Suppressor macrophage (primary cell): ENCODE results near the gene PRTN3.
"Not testable (repeated sequence)": the region's sequence is repeated elsewhere in the genome, so short reads cannot be mapped to it uniquely, and the experiment has no call there.

Experiments
- DNase-seq, 4 experiments: peaks; one replicate each; pipeline ENCODE4 v3.0.0-alpha.2; 2020 to 2022

PRTN3 gene

DNA sequence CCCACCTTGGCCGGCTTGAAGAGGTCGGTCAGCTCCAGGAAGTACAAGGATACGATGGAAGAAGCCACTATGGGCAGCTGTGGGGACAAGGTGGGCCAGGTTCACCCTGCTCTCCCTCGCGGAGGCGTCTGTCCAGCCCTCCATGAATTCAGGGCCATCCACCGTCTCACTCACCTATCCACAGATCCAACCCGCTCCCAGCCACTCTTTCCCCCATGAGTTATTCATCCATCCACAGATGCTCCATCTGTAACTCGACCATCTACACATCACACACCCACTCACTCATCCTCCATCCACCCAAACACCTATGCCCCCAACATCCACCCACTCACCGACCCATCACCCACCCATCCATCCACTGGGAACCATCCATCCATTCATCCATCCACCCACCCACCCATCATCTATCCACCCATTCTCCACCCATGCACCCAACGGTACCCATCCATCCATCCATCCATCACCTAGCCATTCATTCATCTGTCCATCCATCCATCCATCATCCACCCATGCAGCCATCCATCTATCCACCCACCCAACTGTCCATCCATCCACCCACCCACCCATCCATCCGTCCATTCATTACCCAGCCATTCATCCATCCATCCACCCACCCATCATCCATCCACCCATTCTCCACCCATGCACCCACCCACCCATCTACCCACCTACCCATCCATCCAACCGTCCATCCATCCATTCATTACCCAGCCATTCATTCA lies 24.9 kb upstream of the PRTN3 start:
- DNase-seq: no peak

DNA sequence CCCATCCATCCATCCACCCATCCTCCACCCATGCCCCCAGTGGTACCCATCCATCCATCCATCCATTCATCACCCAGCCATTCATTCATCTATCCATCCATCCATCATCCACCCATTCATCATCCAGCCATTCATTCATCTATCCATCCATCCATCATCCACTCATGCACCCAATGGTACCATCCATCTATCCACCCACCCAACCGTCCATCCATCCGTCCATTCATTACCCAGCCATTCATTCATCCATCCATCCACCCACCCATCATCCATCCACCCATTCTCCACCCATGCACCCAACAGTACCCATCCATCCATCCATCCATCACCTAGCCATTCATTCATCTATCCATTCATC lies 24.3 kb upstream of the PRTN3 start:
- no peak for DNase-seq

DNA sequence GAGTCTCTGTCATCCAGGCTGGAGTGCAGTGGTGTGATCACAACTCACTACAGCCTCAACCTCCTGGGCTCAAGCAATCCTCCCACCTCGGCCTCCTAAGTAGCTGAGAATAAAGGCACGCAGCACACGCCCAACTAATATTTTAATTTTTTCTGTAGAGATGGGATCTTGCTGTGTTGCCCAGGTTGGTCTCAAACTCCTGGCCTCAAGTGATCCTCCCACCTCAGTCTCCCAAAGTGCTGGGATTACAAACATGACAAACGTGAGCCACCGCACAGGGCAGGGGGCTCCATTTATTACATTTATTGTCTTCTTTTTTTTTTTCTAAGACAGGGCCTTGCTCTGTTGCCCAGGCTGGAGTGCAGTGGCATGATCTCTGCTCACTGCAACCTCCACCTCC lies 20.6 kb upstream of the PRTN3 start:
- DNase-seq: not testable (repeated sequence)

DNA sequence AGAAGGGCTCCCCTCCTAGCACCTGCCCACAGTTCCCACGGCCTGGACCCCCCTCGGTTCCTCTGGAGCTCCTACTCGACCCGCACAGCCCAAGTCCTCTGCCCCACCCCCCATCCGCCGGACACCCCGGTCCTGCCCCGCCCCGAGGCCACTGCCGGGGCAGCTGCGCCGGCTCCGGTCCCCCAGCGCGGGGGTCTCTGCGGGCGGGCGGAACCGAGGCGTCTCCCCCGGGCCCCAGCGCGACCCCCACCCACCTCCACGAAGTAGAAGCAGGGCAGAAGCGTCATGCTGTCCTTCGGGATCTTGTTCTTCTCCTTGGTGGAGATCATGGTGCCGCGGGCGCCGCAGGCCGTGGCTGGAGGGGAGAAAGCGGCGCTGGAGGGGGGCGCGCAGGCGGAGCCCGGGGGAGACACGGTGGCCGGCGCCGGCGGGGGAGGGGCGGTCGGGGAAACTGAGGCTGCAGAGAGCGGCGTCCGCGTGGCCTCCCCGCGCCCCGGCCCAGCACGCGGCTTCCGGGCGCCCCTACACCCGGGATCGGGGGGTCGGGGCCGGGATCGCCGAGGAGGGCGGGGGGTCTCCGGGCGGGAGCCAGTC lies 19.5 kb upstream of the PRTN3 start:
- DNase-seq: peak in 1 of 4 experiments; percentile 48

DNA sequence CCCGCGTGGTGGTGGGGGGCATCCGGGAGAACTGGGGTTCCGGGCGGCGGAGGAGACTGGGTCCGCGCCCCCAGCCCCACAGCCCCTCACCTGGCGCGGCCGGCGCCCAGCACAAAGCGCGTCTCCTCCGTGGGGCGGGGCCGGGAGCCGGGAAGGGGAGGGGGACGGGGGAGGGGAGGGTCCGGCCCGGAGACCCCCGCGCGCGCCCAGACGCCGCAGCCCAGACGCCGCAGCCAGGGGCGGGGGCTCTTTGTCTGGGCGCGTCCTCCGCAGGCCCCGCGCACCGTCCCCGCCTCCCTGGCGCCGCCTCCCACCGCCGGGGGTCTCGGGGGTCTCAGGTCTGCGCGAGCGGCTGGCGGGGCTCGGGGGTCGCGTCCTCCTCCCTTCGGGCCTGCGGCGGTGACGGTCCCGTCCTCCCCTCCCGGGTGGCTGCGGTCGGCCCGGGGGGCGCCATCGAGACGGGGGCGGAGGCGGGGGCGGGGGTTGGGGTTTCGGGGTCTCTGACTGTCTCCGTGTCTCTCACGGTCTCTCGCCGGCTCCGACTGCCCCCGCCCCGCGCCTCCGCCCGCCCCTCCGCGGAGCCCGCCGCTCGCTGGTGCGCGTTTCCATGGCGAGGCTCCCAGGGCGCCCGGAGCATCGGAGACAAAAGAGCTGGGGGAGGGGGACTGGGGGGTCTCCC lies 18.8 kb upstream of the PRTN3 start, which contains the start of gene PLPPR3:
Gene PLPPR3 (minus strand): TSS at position 131 of the 679 bp plus-strand sequence. CDS start 396 bp downstream, outside the sequence.
- no peak for DNase-seq

DNA sequence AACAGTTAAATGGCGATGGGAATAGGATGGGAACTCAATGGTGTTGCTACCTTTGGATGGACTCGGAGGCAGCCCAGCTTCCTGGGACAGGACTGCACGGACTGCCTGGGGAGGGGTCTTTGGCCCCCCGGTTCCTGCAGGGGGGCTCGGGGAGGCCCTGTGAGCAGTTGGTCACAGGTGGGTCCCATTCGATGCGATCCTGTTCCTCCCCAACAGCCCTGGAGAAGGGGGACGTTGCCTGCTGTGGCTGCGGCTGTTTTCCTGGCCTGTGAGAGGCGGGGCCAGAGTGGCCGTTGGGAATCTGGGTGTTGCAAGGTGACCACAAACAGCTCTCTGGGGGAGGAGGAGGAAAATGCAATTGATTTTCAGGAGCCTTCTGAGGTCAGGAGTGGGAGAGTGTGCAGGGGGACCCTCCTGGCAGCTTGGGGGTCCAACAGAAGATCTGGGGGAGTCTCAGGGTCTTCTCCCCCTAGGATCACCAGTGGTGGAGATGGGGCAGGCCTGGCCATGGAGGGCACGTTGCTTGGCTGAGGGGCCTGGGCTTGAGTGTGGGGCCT lies 17.2 kb upstream of the PRTN3 start:
- DNase-seq: peak; percentile 23 to 74 (median 42)

DNA sequence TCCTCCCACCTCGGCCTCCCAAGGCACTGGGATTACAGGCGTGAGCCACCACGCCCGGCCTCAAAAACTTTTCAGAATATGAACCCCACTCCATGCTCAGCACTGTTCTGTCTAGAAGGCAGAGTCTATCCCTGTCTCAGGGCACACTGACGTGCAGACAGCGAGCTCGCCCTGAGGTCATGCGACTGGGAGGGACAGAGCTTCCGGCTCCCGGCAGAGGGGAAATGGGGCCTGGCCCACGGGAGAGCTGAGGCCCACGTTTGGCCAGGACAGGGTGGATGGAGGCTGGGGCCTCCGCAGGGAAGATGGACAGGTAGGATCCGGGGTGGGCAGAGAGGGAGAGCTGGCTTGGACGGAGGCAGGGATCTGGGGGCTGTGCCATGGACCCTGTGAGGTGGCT lies 15.9 kb upstream of the PRTN3 start:
- DNase-seq: peak; percentile 79 to 93 (median 90)

DNA sequence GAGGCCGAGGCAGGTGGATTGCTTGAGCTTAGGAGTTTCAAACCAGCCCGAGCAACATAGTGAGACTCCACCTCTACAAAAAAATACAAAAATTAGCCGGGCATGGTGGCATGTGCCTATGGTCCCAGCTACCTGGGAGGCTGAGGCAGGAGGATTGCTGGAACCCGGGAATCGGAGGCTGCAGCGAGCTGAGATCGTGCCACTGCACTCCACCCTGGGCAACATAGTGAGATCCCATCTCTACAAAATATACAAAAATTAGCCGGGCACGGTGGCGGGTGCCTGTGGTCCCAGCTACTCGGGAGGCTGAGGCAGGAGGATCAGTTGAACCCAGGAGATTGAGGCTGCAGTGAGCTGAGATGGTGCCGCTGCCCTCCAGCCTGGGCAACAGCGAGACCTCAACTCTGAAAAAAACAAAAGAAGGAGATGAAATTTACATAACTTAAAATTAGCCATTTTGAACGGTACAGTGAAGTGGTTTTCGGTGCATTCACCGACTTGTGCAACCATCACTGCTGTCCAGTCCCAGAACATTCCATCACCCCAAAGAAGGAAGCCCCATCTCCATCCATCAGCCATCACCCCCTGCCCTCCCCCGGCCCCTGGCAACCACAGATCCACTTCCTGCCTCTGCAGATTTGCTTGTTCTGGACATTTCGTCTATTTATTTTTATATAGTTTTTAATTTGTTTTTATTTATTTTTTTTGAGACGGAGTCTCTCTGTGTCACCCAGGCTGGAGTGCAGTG lies 14.7 kb upstream of the PRTN3 start:
- peak; percentile 32 to 56 (median 50) for DNase-seq

DNA sequence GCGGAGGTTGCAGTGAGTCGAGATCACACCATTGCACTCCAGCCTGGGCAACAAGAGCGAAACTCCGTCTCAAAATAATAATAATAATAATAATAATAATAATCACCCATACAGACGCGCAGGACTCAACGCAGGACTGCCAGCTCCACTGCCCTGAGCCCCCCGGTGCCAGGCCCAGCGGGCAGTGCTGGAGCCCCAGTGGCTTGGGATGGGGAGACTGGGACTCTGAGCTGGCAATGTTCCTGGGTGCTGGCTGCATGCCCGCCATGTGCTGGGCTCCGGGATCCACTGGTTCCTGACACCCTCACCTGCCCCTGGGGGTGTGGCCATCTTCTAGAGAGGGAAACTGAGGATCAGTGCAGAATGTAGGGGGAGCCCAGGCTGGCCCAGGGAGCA lies 13.5 kb upstream of the PRTN3 start:
- DNase-seq: no peak

DNA sequence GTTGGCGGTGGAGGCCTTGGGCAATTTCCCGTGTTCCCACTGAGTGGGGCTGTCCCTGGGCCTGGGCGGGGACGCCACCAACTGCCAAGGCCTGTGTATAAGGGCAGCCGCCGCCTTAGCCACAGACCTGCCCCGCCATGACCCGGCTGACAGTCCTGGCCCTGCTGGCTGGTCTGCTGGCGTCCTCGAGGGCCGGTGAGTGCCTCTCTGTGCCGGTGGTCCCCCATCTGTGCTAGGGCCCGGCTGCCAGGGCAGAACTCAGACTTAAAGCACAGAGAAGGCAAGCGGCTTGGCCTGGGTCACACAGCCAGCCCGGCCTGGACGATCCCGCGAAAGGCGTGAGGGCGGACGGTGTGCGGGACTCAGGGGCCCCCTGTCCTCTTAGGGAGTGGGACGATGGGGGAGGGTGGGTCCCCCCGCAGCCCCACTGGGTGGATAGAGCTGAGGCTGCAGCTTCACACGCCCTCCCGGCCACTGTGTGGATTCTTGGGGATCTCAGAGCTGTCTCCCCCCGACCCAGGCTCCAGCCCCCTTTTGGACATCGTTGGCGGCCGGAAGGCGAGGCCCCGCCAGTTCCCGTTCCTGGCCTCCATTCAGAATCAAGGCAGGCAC lies 13.0 kb upstream of the PRTN3 start, which contains the start of gene AZU1:
Gene AZU1 (plus strand): TSS at position 128 of the 612 bp plus-strand sequence. CDS start 10 bp downstream, at position 138.
- DNase-seq: peak; percentile 71 to 90 (median 81)

DNA sequence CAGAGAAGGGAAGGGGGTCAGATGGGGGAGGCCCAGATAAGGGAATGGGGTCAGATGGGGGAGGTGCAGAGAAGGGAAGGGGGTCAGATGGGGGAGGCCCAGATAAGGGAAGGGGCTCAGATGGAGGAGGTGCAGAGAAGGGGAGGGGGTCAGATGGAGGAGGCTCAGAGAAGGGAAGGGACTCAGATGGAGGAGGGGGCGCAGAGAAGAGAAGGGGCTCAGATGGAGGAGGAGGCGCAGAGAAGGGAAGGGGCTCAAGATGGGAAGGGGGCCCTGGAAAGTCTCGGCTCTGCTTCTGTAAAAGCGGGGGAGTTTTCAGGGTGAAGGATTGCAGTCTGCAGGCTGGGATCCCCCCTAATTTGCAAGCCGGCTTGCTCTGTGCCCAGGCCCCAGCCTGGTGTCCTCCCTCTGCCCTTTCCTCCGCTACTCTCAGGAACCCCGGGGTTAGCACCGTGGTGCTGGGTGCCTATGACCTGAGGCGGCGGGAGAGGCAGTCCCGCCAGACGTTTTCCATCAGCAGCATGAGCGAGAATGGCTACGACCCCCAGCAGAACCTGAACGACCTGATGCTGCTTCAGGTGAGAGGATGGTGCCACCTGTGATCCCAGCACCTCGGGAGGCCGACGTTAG lies 11.6 kb upstream of the PRTN3 start:
- DNase-seq: no peak

DNA sequence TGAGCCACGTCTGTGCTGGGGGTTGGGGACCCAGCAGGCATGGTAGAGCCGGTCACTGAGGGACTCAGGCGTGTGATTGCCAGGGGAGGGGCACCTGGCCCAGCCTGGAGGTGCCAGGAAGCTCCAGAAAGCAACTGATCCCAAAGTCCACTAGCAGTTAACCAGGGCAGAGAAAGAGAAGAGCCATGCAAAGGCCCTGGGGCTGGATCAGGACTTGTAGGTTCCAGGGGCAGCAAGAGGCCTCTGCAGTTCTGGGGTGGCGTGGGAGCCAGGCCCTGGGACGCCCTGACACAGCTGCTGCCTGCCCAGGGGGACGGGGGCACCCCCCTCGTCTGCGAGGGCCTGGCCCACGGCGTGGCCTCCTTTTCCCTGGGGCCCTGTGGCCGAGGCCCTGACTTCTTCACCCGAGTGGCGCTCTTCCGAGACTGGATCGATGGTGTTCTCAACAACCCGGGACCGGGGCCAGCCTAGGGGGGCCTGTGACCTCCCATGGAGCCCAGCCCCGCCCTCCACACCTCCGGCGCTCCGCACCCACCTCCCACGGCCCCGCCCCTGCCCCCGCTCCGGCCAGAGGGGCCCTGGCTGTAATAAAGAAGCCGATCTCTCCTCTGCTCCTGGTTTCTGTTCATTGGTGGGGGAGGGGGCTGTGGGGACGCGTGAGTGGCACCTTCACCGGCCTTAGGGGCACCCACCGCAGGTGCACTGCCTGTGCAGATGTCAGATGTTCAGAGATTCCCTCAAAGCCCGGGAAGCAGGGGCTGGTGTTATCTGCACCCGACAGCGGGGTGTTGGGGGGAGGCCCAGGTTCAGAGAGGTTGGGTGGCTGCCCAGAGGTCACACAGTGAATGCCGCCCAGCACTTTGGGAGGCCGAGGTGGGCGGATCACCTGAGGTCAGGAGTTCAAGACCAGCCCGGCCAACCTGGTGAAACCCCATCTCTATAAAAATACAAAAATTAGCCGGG lies 9.1 kb upstream of the PRTN3 start:
- no peak for DNase-seq

DNA sequence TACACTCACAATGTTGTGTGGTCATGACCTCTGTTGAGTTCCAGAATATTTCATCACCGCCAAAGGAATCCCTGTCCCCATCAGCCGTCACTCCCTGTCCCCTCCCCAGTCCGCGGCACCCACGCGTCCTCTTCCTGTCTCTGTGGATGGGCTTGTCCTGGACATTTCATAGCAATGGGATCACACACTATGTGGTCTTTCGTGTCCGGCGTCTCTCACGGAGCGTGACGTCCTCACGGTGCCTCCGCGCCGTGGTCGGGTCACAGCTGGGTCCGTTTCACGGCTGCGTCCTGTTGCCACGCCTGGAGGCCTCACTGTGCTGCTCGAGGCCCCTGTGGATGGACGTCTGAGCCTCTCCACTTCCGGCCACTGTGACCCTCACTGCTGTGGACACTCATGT lies 6.6 kb upstream of the PRTN3 start:
- DNase-seq: no peak

DNA sequence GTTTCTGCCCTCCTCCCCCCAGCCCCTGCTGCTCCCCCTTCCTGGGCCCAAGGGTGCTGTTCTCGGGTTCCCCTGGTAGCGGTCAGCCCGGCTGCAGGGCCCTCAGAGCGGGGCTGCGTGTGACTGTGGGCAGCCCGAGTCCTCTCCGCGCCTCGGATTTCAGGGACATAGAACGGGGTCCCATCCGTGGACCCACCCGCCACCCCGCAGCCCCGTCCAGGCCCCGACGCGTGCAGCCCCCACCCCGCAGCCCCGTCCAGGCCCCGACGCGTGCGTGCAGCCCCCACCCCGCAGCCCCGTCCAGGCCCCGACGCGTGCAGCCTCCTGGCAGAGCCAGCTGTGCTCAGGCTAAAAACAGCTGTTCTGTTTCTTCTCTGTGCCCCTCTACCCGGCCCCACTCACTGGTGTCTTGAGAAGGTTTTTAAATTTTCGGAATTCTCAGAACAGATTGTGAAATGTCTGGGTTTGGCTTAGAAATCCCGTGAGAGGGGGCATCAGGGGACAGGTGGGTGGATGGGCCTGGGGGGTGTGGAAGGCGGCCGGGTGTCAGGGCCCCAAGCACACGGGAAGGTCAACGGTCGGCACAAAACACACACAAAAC lies 5.5 kb upstream of the PRTN3 start:
- no peak for DNase-seq

DNA sequence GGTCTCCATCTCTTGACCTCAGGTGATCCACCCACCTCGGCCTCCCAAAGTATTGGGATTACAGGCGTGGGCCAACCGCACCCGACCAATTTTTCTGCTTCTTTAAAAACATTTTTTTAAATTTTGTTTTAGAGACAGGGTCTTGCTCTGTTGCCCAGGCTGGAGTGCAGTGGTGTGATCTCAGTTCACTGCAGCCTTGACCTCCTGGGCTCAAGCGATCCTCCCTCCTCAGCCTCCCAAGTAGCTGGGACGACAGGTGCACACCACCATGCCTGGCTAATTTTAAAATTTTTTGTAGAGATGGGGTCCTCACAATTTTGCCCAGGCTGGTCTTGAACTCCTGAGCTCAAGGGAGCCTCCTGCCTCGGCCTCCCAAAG lies 2.0 kb downstream of the PRTN3 start:
- not testable (repeated sequence) for DNase-seq

DNA sequence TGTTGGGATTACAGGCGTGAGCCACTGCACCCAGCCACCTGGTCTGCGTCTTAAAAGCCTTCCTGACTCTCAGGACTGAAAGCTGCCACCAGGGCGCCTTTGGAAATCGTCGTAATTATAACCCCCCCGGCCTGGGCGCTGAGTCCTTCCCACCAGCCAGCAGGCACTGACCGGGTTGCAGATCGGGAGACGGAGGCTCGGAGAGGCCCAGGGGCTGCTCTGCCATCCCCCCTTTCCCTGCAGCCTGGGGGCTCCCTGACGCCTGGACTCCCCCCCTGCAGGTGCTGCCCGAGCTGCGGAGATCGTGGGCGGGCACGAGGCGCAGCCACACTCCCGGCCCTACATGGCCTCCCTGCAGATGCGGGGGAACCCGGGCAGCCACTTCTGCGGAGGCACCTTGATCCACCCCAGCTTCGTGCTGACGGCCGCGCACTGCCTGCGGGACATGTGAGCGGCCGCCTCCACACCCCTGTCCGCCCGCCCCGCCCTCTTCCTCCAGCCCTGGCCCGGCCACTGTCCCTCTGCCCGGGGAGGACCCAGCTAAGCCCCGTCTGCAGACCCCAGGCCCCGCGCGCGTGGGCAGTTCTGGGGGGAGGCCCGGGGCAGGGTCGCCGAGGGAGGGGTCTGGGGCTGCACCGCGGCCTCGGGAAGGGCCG lies 2.5 kb downstream of the PRTN3 start:
- peak; percentile 43 to 79 (median 55) for DNase-seq

DNA sequence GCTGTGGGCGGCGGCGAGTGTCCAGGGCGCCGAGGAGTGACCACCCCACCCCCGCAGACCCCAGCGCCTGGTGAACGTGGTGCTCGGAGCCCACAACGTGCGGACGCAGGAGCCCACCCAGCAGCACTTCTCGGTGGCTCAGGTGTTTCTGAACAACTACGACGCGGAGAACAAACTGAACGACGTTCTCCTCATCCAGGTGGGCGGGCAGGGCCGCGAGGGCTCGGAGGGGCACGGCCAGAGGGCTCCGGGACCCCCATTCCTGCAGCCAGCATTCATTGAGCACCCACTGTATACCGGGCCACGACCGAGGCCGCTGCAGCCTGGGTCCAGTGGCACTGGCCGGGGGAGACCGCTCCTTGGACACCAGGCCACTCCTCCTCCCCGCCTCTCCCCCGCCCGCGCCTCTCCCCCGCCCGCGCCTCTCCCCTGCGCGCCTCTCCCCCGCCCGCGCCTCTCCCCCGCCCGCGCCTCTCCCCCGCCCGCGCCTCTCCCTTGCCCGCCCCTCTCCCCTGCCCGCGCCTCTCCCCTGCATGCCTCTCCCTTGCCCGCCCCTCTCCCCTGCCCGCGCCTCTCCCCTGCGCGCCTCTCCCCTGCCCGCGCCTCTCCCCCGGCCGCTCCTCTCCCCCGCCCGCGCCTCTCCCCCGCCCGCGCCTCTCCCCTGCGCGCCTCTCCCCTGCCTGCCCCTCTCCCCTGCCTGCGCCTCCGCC lies 3.2 kb downstream of the PRTN3 start:
- DNase-seq: no peak

DNA sequence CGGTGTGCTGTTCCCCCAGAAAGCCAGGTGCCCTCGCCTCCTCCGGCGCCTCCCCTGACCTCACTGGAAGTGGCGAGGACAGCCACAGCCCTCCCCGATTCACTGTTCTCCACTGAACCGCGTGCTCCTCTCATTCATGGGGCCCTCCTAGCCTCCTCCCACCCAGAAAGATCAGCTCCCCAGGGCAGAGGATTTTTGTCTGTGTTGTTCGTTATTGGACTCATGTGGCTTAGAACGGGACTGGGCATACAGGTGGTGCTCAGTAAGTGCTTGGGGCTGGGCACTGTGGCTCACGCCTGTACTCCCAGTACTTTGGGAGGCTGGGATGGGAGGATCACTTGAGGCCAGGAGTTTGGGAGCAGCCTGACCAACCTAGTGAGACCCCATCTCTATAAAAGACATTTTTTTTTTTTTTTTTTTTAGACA lies 3.8 kb downstream of the PRTN3 start:
- DNase-seq: no peak
